Thoracic aorta (tissue), 2 donors: ENCODE results near the gene CFAP97. TPM values are rescaled to one million over a fixed set of nuclear protein-coding genes. Genes with fewer than 3 reads are reported as not detected.

Source experiments
- ATAC-seq: fragments of 150-250 bp; one replicate; pipeline ENCODE4 v1.8.0; 2017; ENCODE audit warnings: low read depth; ENCODE audit not compliant: insufficient number of reproducible peaks, low FRiP score
- DNase-seq: peaks from one replicate; pipeline ENCODE4 v3.0.0-alpha.2; 2020; ENCODE audit warnings: low spot score
- H3K27ac ChIP-seq, 2 donors: fragments of 200-600 bp; sonication (generic); 1 replicate in 1 of 2; 2 replicates in 1 of 2; pipeline ENCODE4 v1.5.1; 2016; ENCODE audit warnings: mild to moderate bottlenecking in 2 of 2, moderate library complexity in 2 of 2
- H3K27me3 ChIP-seq: fragments of 200-600 bp; sonication (generic); replicated peaks from 2 replicates; pipeline ENCODE4 v1.6.0; 2016; ENCODE audit warnings: mild to moderate bottlenecking; ENCODE audit not compliant: insufficient read depth
- H3K36me3 ChIP-seq: fragments of 200-600 bp; sonication (generic); one replicate; pipeline ENCODE4 v1.5.1; 2016
- H3K4me1 ChIP-seq, 2 donors: fragments of 200-600 bp; sonication (generic); 1 replicate in 1 of 2; 2 replicates in 1 of 2; pipeline versions ENCODE4 v1.5.1 to v1.6.0; 2016; ENCODE audit warnings: low read depth in 2 of 2, mild to moderate bottlenecking in 1 of 2; ENCODE audit not compliant: control insufficient read depth in 1 of 2
- H3K4me3 ChIP-seq: fragments of 200-600 bp; sonication (generic); 2 replicates; pipeline ENCODE4 v1.5.1; 2016; ENCODE audit warnings: mild to moderate bottlenecking
- H3K9me3 ChIP-seq: fragments of 200-600 bp; sonication (generic); 2 replicates; pipeline ENCODE4 v1.5.1; 2016
- total RNA-seq, 2 donors: library from RNA; depleted of rRNA; stranded (reverse); fragments of >200 nt; gene quantifications; one replicate each; pipeline versions ENCODE4 v1.1.0 to v1.2.3, GENCODE V29; 2016
- TF ChIP-seq, protein P1 (sequence below): fragments of 200-600 bp; sonication (generic); IDR thresholded peaks from one replicate; pipeline ENCODE4 v1.5.1; 2019; ENCODE audit warnings: antibody characterized with exemption

Gene CFAP97
- total RNA-seq, 2 donors from 2014 or later = 40.8 to 62.2 TPM

DNA sequence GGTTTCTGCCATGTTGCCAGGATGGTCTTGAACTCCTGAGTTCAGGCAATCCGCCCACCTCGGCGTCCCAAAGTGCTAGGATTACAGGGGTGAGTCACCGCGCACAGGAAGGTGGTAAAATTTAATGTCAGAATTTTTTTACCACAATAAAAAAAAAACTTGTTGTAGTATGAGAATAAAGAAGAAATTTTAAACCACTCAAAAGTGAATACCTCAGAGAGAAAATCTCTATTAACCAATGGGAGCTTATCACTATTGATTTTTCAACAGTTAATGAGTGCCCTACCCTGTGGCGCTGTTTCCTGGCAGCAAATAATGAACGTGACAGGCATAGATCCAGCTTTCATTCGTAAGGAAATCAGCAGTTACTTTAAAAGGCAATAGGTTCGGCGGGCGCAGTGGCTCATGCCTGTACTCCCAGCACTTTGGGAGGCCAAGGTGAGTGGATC, 93.4 kb downstream of the CFAP97 start:
- Histone ChIP-seq H3K4me3 (no peak overlapping the region), H3K36me3 (no peaks in the 10 kb centered on the region), H3K9me3 (no peaks in the 10 kb centered on the region), H3K4me1 (peaks cover 7 to 34% of the 10 kb centered on the region in 2 donors), H3K27me3 (no peaks in the 10 kb centered on the region), H3K27ac (no peak overlapping the region)
- ATAC-seq = no peak
- TF ChIP-seq, protein P1, sequence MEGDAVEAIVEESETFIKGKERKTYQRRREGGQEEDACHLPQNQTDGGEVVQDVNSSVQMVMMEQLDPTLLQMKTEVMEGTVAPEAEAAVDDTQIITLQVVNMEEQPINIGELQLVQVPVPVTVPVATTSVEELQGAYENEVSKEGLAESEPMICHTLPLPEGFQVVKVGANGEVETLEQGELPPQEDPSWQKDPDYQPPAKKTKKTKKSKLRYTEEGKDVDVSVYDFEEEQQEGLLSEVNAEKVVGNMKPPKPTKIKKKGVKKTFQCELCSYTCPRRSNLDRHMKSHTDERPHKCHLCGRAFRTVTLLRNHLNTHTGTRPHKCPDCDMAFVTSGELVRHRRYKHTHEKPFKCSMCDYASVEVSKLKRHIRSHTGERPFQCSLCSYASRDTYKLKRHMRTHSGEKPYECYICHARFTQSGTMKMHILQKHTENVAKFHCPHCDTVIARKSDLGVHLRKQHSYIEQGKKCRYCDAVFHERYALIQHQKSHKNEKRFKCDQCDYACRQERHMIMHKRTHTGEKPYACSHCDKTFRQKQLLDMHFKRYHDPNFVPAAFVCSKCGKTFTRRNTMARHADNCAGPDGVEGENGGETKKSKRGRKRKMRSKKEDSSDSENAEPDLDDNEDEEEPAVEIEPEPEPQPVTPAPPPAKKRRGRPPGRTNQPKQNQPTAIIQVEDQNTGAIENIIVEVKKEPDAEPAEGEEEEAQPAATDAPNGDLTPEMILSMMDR = no peak
- DNase-seq = no peak

DNA sequence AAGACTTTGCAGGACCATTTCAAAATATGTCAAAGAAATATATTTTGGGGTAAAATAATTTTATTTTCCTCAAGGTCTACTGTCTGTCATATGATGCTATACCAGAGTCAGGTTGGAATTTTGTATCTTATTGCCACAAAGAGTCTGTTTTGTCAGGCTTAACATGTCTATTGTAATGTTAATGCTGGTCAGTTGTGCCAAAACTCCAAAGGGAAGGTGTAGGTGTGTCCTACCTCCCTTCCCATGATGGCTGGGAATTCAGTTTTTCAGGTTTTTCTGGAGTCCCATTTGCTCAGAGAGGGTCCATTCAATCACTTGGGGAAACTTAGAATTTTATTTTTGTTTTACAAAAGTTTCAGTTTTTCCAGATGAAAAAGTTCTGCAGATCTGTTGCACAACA, 94.1 kb downstream of the CFAP97 start:
- DNase-seq = no peak
- Histone ChIP-seq H3K4me1 (peaks cover 7 to 34% of the 10 kb centered on the region in 2 donors), H3K27me3 (no peaks in the 10 kb centered on the region), H3K9me3 (no peaks in the 10 kb centered on the region), H3K36me3 (no peaks in the 10 kb centered on the region), H3K4me3 (no peak overlapping the region), H3K27ac (no peak overlapping the region)
- TF ChIP-seq, protein P1 = no peak
- no peak for ATAC-seq

Other genes with a start within 250 kb of the CFAP97 start
- not detected for gene HELT, start 185.5 kb downstream of the CFAP97 start, total RNA-seq
- 100 to 1,000 TPM in 1 of 2 donors, 10 to 100 TPM in 1; 78.3 to 108 TPM for gene SLC25A4, start 60.7 kb downstream of the CFAP97 start, total RNA-seq
- 10 to 100 TPM; 31.3 to 38.0 TPM for gene SNX25, start 5.6 kb upstream of the CFAP97 start, total RNA-seq
- 1 to 10 TPM; 4.4 to 7.6 TPM for gene LRP2BP, start 191.9 kb upstream of the CFAP97 start, total RNA-seq
- 10 to 100 TPM; 15.7 to 24.2 TPM for gene ANKRD37, start 192.8 kb upstream of the CFAP97 start, total RNA-seq
- 10 to 100 TPM; 35.1 to 44.7 TPM for gene UFSP2, start 222.0 kb upstream of the CFAP97 start, total RNA-seq